ENCODE measurements around the gene TNFSF13. TPM values are rescaled to one million over a fixed set of nuclear protein-coding genes. Genes with fewer than 3 reads are reported as not detected.

Gene TNFSF13
- total and polyA plus RNA-seq, 2 of the 8 experiments (the other 6 are each of a cell fraction or from before 2014, with no cell fraction given), result 2.1 to 2.6 TPM

DNA sequence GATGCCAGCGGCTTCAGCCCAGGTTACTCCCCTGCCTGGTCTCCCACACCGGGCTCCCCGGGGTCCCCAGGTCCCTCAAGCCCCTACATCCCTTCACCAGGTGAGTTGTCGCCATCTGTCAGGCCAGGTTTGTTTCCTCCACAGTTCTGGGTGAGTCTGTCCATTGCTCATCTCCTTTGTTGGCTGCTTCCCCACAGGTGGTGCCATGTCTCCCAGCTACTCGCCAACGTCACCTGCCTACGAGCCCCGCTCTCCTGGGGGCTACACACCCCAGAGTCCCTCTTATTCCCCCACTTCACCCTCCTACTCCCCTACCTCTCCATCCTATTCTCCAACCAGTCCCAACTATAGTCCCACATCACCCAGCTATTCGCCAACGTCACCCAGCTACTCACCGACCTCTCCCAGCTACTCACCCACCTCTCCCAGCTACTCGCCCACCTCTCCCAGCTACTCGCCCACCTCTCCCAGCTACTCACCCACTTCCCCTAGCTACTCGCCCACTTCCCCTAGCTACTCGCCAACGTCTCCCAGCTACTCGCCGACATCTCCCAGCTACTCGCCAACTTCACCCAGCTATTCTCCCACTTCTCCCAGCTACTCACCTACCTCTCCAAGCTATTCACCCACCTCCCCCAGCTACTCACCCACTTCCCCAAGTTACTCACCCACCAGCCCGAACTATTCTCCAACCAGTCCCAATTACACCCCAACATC, 45.6 kb upstream of the TNFSF13 start:
- no peak for FAIRE-seq
- WGBS, 2 experiments (ENCODE audit: extremely low coverage in 1 of 2, insufficient coverage in 1 of 2, insufficient read length in 1 of 2, insufficient replicate concordance in 2 of 2, low coverage in 1 of 2, low lambda C conversion rate in 2 of 2, missing lambda C conversion rate in 1 of 2), result 92% methylated on average over 19 of the region's 20 CpGs; no CpG with 5 or more reads in 1 of the 2 experiments
- POLR2A ChIA-PET (ENCODE audit: partially characterized antibody), result interaction anchor here (0.8 to 4.5 kb wide), 10 partner anchors 14 to 78 kb away, joined by 3 to 24 read pairs (median 4); partner anchors contain the start of genes MPDU1, POLR2A, SENP3 and TMEM102
- TF ChIP-seq, protein P1, sequence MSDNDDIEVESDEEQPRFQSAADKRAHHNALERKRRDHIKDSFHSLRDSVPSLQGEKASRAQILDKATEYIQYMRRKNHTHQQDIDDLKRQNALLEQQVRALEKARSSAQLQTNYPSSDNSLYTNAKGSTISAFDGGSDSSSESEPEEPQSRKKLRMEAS (IDR thresholded peaks at IDR 0.05), result no peak
- no peak for TF ChIP-seq CBX8 (IDR thresholded peaks at IDR 0.05; ENCODE audit: borderline replicate concordance, low read depth, low read length)
- TF ChIP-seq HDAC2 (IDR thresholded peaks at IDR 0.05; ENCODE audit: borderline replicate concordance in 1 of 2, low read depth in 2 of 2, low read length in 2 of 2), result no peak
- TF ChIP-seq SIX5 (IDR thresholded peaks at IDR 0.05; ENCODE audit: low read depth, low read length), result no peak; the same call in 1 of the 2 replicates
- TF ChIP-seq SP2 (IDR thresholded peaks at IDR 0.05; ENCODE audit: low read length), result no peak
- TF ChIP-seq CBX5 (IDR thresholded peaks at IDR 0.05; ENCODE audit: low read depth, low read length), result no peak
- TF ChIP-seq KDM4A (IDR thresholded peaks at IDR 0.05; ENCODE audit: low read depth, low read length, severe bottlenecking), result no peak
- TF ChIP-seq SRF (IDR thresholded peaks at IDR 0.05; ENCODE audit: low read depth, low read length), result no peak
- TF ChIP-seq, protein P2, sequence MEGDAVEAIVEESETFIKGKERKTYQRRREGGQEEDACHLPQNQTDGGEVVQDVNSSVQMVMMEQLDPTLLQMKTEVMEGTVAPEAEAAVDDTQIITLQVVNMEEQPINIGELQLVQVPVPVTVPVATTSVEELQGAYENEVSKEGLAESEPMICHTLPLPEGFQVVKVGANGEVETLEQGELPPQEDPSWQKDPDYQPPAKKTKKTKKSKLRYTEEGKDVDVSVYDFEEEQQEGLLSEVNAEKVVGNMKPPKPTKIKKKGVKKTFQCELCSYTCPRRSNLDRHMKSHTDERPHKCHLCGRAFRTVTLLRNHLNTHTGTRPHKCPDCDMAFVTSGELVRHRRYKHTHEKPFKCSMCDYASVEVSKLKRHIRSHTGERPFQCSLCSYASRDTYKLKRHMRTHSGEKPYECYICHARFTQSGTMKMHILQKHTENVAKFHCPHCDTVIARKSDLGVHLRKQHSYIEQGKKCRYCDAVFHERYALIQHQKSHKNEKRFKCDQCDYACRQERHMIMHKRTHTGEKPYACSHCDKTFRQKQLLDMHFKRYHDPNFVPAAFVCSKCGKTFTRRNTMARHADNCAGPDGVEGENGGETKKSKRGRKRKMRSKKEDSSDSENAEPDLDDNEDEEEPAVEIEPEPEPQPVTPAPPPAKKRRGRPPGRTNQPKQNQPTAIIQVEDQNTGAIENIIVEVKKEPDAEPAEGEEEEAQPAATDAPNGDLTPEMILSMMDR (IDR thresholded peaks at IDR 0.05; ENCODE audit: control extremely low read depth in 1 of 3, insufficient read depth in 1 of 3, low read depth in 1 of 3, low read length in 3 of 3), result no peak

More for the DNA sequence above, 45.6 kb upstream of the TNFSF13 start:
- no peak overlapping the region for H2BK20ac ChIP-seq (ENCODE audit: low read length)
- H3K4me1 ChIP-seq (replicated peaks in 1 of 4; ENCODE audit: control insufficient read depth in 3 of 4, insufficient read depth in 4 of 4, low read length in 3 of 4), result no peaks in the 10 kb centered on the region
- CTCF ChIA-PET (ENCODE audit: partially characterized antibody), result interaction anchor here (0.5 to 11.8 kb wide), 21 partner anchors 8 to 557 kb away, joined by 3 to 251 read pairs (median 6); partner anchors contain the start of genes SENP3, TMEM256, TMEM95 and TNFSF13
- H3K23me2 ChIP-seq (ENCODE audit: low read depth, low read length), result peaks cover 5% of the 10 kb centered on the region; the same call in 1 of the 2 replicates
- H2AK5ac ChIP-seq (ENCODE audit: low read depth, low read length), result no peak overlapping the region
- H3K9ac ChIP-seq (replicated peaks in 1 of 4; ENCODE audit: extremely low read depth in 1 of 4, low read depth in 3 of 4, low read length in 3 of 4), result no peak overlapping the region
- no peak overlapping the region for H4K91ac ChIP-seq (replicated peaks; ENCODE audit: insufficient read length, low read length)
- H3K79me1 ChIP-seq (ENCODE audit: low read depth, low read length), result no peaks in the 10 kb centered on the region; the same call in 1 of the 2 replicates
- H4K8ac ChIP-seq (ENCODE audit: extremely low read depth, insufficient read depth, low read length), result no peak overlapping the region
- no peak overlapping the region for H3K4me3 ChIP-seq (ENCODE audit: extremely low read depth in 1 of 4, insufficient read depth in 2 of 4, low read depth in 3 of 4, low read length in 4 of 4)
- no peak overlapping the region for H3K27ac ChIP-seq (ENCODE audit: low read depth, low read length)
- no peak overlapping the region for H3K56ac ChIP-seq (replicated peaks; ENCODE audit: insufficient read length, low read depth, low read length)
- H3K4ac ChIP-seq (replicated peaks; ENCODE audit: insufficient read length, low read depth, low read length), result no peak overlapping the region
- no peak overlapping the region for H2BK12ac ChIP-seq (ENCODE audit: low read depth, low read length)
- H3K9me3 ChIP-seq (ENCODE audit: insufficient read depth in 2 of 2, low read depth in 1 of 2, low read length in 1 of 2), result no peaks in the 10 kb centered on the region; a peak in 1 of 4 replicates
- no peaks in the 10 kb centered on the region for H3K27me3 ChIP-seq (replicated peaks in 1 of 4; ENCODE audit: control insufficient read depth in 3 of 4, extremely low read depth in 1 of 4, insufficient read depth in 3 of 4, low read length in 3 of 4)
- H3K4me2 ChIP-seq (ENCODE audit: insufficient read depth in 1 of 2, low read depth in 2 of 2, low read length in 2 of 2), result no peak overlapping the region
- H2AFZ ChIP-seq (ENCODE audit: low read length), result no peak overlapping the region
- H2BK5ac ChIP-seq (ENCODE audit: low read depth, low read length), result no peak overlapping the region
- no peaks in the 10 kb centered on the region for H3K79me2 ChIP-seq (ENCODE audit: control insufficient read depth in 1 of 2, insufficient read depth in 2 of 2, low read length in 2 of 2)
- H3K23ac ChIP-seq (ENCODE audit: insufficient read length), result no peak overlapping the region
- H3K18ac ChIP-seq (ENCODE audit: extremely low read depth, low read length), result no peak overlapping the region
- DNase-seq (ENCODE audit: low read depth in 1 of 2, low spot score in 2 of 2), result no peak
- H3K14ac ChIP-seq (ENCODE audit: insufficient read length), result no peak overlapping the region
- H2BK15ac ChIP-seq (ENCODE audit: low read length), result no peak overlapping the region
- H4K20me1 ChIP-seq (replicated peaks in 1 of 2; ENCODE audit: control insufficient read depth in 1 of 2, insufficient read depth in 2 of 2, low read length in 2 of 2), result peaks cover 0 to 17% of the 10 kb centered on the region in 2 experiments
- peaks cover 28 to 60% (median 55%) of the 10 kb centered on the region in 4 experiments for H3K36me3 ChIP-seq (ENCODE audit: control insufficient read depth in 2 of 4, insufficient read depth in 4 of 4, low read length in 3 of 4)
- no peak overlapping the region for H4K5ac ChIP-seq (ENCODE audit: insufficient read length, low read depth, low read length)
- H2BK120ac ChIP-seq (replicated peaks; ENCODE audit: low read depth, low read length), result no peak overlapping the region

All from H1 (cell line).